ENCODE measurements around the gene AKAIN1. TPM values are rescaled to one million over a fixed set of nuclear protein-coding genes. Genes with fewer than 3 reads are reported as not detected.
A peak's percentile ranks its signal among the peaks of the same experiment; 100 is the strongest.

AKAIN1 gene, protein sequence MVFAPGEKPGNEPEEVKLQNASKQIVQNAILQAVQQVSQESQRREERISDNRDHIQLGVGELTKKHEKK
- total RNA-seq = not detected in 2 replicates
- not detected in 2 replicates for polyA plus RNA-seq

GRCh38 chr18:5197032-5197434, at the start of gene AKAIN1:
TSS of gene AKAIN1 (minus strand) at chr18:5197257. CDS start at chr18:5197053, 204 bp downstream.
- Histone ChIP-seq H3K79me2 (no peaks in the 10 kb centered on the region), H3K4me1 (ENCODE audit: insufficient read depth) (no peaks in the 10 kb centered on the region), H4K20me1 (ENCODE audit: insufficient read depth, poor library complexity, severe bottlenecking) (no peaks in the 10 kb centered on the region), H3K36me3 (replicated peaks; ENCODE audit: insufficient read depth, low read depth) (no peaks in the 10 kb centered on the region), H3K27me3 (peaks cover 75% of the 10 kb centered on the region), H3K4me2 (peak within 1 kb of the TSS; percentile 80), H3K4me3 (no peak within 1 kb of the TSS), H3K9me2 (replicated peaks; ENCODE audit: insufficient read depth) (no peaks in the 10 kb centered on the region), H3K27ac (no peak within 1 kb of the TSS), H2AFZ (no peak within 1 kb of the TSS), H3K9me3 (ENCODE audit: low read depth) (no peaks in the 10 kb centered on the region)
- peak; percentile 90 for DNase-seq (ENCODE audit: low spot score)
- 1% methylated on average over 35 of the region's 37 CpGs for WGBS (ENCODE audit: low lambda C conversion rate, missing lambda C conversion rate)
- no peak for TF ChIP-seq CTCF (IDR thresholded peaks at IDR 0.05; ENCODE audit: poor library complexity)
- peak; percentile 46 for TF ChIP-seq EZH2 (IDR thresholded peaks at IDR 0.05; ENCODE audit: borderline replicate concordance)

- H3K4me3 ChIP-seq = no peak overlapping the region
- H3K4me1 ChIP-seq (ENCODE audit: insufficient read depth) = peaks cover 6% of the 10 kb centered on the region
- TF ChIP-seq EZH2phosphoT487 (IDR thresholded peaks at IDR 0.05; ENCODE audit: low read depth, severe bottlenecking, unreplicated experiment) (no peak), EZH2 (IDR thresholded peaks at IDR 0.05; ENCODE audit: borderline replicate concordance) (no peak), CTCF (IDR thresholded peaks at IDR 0.05; ENCODE audit: poor library complexity) (no peak)
- no peaks in the 10 kb centered on the region for H3K9me2 ChIP-seq (replicated peaks; ENCODE audit: insufficient read depth)
- H3K36me3 ChIP-seq (replicated peaks; ENCODE audit: insufficient read depth, low read depth) = no peaks in the 10 kb centered on the region
- peaks cover 27% of the 10 kb centered on the region for H3K79me2 ChIP-seq
- no peaks in the 10 kb centered on the region for H3K27me3 ChIP-seq
- H3K9me3 ChIP-seq (ENCODE audit: low read depth) = no peaks in the 10 kb centered on the region
- peak; percentile 10 for DNase-seq (ENCODE audit: low spot score)
- H2AFZ ChIP-seq = no peak overlapping the region
- H3K27ac ChIP-seq = peak overlapping the region; percentile 43
- no peak overlapping the region for H3K4me2 ChIP-seq
- H4K20me1 ChIP-seq (ENCODE audit: insufficient read depth, poor library complexity, severe bottlenecking) = no peaks in the 10 kb centered on the region
Measured at GRCh38 chr18:5244941-5245340, 47.9 kb upstream of the AKAIN1 start.

- H3K9me3 ChIP-seq (ENCODE audit: low read depth) = no peaks in the 10 kb centered on the region
- H3K27me3 ChIP-seq = no peaks in the 10 kb centered on the region
- peak overlapping the region; percentile 38 for H3K4me3 ChIP-seq
- peak overlapping the region; percentile 99 for H3K27ac ChIP-seq
- peaks cover 20% of the 10 kb centered on the region for H3K4me1 ChIP-seq (ENCODE audit: insufficient read depth)
- WGBS (ENCODE audit: low lambda C conversion rate, missing lambda C conversion rate) = 54% methylated on average over 4 of the region's 4 CpGs
- peaks cover 53% of the 10 kb centered on the region for H3K79me2 ChIP-seq
- TF ChIP-seq EZH2phosphoT487 (IDR thresholded peaks at IDR 0.05; ENCODE audit: low read depth, severe bottlenecking, unreplicated experiment) (no peak), CTCF (IDR thresholded peaks at IDR 0.05; ENCODE audit: poor library complexity) (no peak), EZH2 (IDR thresholded peaks at IDR 0.05; ENCODE audit: borderline replicate concordance) (no peak)
- H2AFZ ChIP-seq = no peak overlapping the region
- no peak for DNase-seq (ENCODE audit: low spot score)
- H4K20me1 ChIP-seq (ENCODE audit: insufficient read depth, poor library complexity, severe bottlenecking) = peaks cover 4% of the 10 kb centered on the region
- H3K36me3 ChIP-seq (replicated peaks; ENCODE audit: insufficient read depth, low read depth) = no peaks in the 10 kb centered on the region
- peak overlapping the region; percentile 90 for H3K4me2 ChIP-seq
- H3K9me2 ChIP-seq (replicated peaks; ENCODE audit: insufficient read depth) = no peaks in the 10 kb centered on the region
Measured at GRCh38 chr18:5239447-5239846, 42.4 kb upstream of the AKAIN1 start.

Measured in hepatocyte (in vitro differentiated cells).